ENCODE measurements around the gene DCXR. TPM values are rescaled to one million over a fixed set of nuclear protein-coding genes. Genes with fewer than 3 reads are reported as not detected.

The DCXR gene
- total RNA-seq, 1 experiment from 2014 or later, result 113 TPM

- DNase-seq (ENCODE audit: low spot score), result no peak
These were observed 38.6 kb downstream of the DCXR start for GRCh38 chr17:81998691-81999438.

- no peak for DNase-seq (ENCODE audit: low spot score)
These were observed 39.3 kb downstream of the DCXR start for GRCh38 chr17:81998212-81998611.

DNA sequence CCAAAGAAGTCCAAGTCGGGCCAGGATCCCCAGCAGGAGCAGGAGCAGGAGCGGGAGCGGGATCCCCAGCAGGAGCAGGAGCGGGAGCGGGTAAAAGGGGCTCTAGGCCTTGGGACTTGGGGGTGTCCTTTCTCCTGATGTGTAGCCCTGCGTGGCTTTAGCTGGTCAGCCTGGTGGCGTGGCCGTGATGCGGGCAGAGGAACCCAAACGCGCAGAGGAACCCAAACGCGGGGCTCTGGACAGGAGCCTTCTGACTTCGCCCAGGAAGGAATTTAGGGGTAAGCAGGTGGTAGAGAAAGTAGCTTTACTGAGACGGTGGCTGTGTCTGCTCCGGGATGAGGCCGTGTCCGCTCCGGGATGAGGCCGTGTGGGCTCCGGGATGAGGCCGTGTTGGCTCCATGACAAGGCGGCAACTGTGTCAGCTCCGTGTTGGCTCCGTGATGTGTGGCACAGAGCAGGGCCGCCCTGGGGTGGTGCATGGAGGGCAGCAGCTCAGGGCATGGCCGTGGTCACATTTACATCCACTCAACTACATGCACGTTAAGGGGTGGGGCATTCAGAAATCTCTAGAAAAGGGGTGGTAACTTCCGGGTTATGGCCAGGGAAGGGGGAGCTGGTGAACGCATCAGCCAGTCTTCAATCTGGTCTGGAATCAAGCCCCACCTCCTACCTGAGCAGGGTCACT lies 40.6 kb downstream of the DCXR start:
- DNase-seq (ENCODE audit: low spot score), result no peak

DNA sequence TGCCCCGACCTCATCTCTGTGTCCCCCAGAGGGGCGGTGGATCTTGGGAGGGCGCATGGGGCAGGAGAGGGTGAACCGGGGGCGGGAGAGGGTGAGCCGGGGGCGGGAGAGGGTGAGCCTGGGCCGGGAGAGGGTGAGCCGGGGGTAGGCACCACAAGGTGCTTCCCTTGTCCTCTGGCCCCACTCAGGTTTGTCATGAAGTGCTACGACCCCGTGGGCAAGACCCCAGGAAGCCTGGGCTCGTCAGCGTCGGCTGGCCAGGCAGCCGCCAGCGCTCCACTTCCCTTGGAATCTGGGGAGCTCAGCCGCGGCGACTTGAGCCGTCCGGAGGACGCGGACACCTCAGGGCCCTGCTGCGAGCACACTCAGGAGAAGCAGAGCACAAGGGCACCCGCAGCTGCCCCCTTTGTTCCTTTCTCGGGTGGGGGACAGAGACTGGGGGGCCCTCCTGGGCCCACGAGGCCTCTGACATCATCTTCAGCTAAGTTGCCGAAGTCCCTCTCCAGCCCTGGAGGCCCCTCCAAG lies 41.2 kb downstream of the DCXR start:
- DNase-seq (ENCODE audit: low spot score), result no peak

DNA sequence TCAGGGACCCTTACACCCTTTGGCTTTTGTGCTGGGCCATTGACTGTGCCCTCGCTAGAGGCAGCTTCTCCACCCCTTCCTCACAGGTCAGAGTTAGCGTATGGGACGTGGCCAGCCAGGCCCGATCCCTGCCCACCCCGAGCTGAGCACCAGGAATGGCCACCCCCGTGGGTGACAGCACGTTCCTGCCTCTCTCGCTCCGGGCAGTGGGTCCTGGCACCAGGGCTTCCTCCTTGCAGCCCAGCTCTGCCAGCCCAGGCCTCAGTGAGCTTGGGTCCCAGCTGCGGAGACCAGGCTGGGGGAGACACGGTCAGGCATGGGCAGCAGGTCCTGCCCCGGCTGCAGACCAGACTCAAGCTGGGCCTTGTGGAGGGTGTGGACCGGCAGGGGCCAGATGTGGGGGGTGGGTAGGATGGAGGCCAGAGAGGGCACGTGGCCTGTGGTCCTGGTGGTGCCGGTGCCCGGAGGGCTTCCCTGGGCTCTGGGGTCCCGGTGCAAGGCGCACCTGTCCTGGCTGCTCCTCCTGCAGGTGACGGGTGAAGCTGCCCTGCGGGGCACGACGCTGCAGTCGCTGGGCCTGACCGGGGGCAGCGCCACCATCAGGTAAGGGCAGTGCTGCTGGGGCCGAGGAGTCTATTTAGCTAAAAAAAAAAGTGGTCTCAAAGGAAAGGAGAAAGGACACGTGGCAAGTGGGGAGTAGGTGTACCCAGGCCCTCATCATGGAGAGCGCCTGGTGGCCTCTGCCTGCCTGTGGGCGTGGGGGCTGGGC lies 41.9 kb downstream of the DCXR start:
- DNase-seq (ENCODE audit: low spot score), result no peak

GRCh38 chr17:81994593-81995462 lies 42.7 kb downstream of the DCXR start:
- DNase-seq (ENCODE audit: low spot score), result no peak

DNA sequence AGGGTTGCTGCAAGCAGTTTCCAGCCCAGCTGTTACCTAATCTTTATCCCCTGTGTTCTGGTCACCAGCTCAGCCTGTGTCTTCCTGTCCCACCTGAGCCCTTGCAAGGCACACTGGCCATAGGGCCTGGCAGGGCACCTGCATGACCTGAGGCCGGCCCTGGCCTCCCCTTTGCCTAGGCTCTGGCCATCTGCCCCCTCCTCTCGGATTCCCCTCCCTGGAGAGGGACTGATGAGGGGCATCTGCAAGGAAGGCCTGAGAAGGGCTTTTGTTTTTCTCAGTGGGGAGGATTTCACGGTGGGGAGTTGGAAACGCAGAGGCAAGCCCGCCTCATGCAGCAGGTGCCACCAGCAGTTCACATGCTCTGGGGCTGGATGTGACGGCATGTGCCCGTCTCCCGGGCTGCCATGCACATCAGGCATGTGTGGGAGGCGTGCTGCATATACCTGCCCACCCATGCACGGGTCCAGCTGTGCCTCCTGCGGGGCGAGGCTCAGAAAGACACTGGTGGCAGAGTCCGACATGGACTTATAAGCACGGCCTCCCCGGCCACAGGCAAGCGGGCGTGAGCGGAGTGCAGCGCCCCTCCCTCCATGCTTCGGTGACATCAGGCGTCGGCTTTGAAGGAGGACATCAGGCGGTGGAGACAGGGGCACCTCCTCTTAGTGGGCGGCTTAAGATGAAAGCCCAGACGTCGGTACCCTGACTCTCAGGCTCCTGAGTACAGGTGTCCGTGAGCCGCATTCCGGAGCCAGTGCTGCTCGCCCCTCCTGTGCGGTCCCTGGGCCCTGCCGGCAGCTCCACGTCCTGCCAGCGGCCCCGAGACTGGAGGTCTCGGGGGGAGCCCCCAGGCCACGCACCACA lies 43.5 kb downstream of the DCXR start:
- no peak for DNase-seq (ENCODE audit: low spot score)

GRCh38 chr17:81992306-81993102 lies 45.0 kb downstream of the DCXR start:
- DNase-seq (ENCODE audit: low spot score), result no peak

- peak; percentile 86 for DNase-seq (ENCODE audit: low spot score)
These were observed 45.7 kb downstream of the DCXR start for GRCh38 chr17:81991684-81992305.

DNA sequence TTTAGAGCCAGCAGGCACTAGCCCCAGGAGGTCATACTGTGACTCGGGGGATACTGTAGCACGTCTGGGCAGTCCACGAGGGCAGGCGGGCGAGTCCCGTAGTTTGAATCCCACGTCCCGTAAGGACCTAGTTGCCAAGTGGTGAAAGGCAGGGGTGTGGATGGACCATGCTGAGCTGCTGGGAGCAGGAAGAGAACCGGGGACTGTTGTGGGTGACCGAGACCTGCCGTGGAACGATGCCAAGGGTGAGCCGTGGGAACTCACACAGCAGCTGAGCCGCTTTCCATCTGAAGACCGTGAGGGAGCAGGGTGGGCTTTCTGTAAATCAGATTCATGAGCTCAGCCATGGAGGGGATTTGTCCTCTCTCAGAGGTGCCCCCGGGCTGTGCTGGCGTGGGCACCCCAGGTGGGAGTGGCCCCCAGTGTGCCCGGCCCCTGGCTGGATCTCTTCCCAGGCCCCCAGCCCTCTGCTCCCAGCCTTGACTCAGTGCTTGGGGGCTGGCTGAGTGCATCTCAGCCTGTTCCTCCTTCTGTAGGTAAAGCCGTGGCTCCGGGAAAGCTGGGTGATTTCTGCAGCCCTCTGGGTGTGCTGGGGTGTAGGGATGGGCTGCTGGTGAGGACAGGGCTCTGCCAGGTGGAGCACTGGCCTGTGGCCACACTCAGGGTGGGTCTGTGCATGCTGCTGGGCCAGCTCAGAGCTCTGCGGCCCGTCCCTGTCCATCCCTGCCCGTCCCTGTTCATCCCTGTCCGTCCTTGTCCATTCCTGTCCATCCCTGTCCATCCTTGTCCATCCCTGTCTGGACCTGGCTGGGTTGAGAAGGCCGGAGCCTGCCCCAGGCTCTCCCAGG lies 46.4 kb downstream of the DCXR start:
- no peak for DNase-seq (ENCODE audit: low spot score)

- no peak for DNase-seq (ENCODE audit: low spot score)
These were observed 50.2 kb downstream of the DCXR start for GRCh38 chr17:81987161-81987770.

DNA sequence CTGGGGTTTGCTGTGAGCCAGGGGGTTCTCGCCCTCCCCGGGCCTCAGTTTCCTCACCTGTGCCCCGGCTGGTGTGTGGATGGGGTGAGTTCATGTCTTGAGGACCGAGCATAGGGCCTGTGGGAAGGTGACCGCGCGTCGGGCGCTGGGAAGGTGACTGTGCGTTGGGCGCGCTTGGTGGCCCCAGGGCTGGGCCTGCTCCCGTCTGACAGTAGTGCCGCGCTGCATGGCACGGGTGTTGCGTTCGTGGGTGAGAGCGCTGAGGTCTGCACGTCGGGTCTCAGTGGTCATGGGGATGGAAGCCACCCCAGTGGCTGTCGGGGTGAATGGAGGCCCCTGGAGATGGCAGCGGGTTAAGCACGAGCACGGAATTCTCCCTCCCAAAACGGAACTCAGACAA lies 50.9 kb downstream of the DCXR start:
- no peak for DNase-seq (ENCODE audit: low spot score)

Other genes starting within 250 kb of the DCXR start
- not detected in 2 replicates for gene GCGR, start 233.5 kb downstream of the DCXR start, total RNA-seq (2014; rRNA removed; shearing (Covaris generic))
- 45.8 and 51.4 TPM in 2 replicates for gene MCRIP1, start 204.4 kb downstream of the DCXR start, total RNA-seq (2014; rRNA removed; shearing (Covaris generic))
- gene PPP1R27, start 202.6 kb downstream of the DCXR start, total RNA-seq (2014; rRNA removed; shearing (Covaris generic)), result not detected in 2 replicates
- 1,091 and 1,235 TPM in 2 replicates for gene P4HB, start 177.2 kb downstream of the DCXR start, total RNA-seq (2014; rRNA removed; shearing (Covaris generic))
- gene ARHGDIA, start 166.4 kb downstream of the DCXR start, total RNA-seq (2014; rRNA removed; shearing (Covaris generic)), result 173 and 183 TPM in 2 replicates
- gene ALYREF, start 146.1 kb downstream of the DCXR start, total RNA-seq (2014; rRNA removed; shearing (Covaris generic)), result 376 and 393 TPM in 2 replicates
- gene ANAPC11, start 146.0 kb downstream of the DCXR start, total RNA-seq (2014; rRNA removed; shearing (Covaris generic)), result 207 and 245 TPM in 2 replicates
- 0.77 and 1.8 TPM in 2 replicates for gene NPB, start 135.5 kb downstream of the DCXR start, total RNA-seq (2014; rRNA removed; shearing (Covaris generic))
- gene PCYT2, start 126.3 kb downstream of the DCXR start, total RNA-seq (2014; rRNA removed; shearing (Covaris generic)), result 93.8 and 108 TPM in 2 replicates
- 34.9 and 47.0 TPM in 2 replicates for gene SIRT7, start 119.5 kb downstream of the DCXR start, total RNA-seq (2014; rRNA removed; shearing (Covaris generic))
- 30.1 and 37.6 TPM in 2 replicates for gene MAFG, start 110.0 kb downstream of the DCXR start, total RNA-seq (2014; rRNA removed; shearing (Covaris generic))
- gene PYCR1, start 100.4 kb downstream of the DCXR start, total RNA-seq (2014; rRNA removed; shearing (Covaris generic)), result 70.2 and 84.1 TPM in 2 replicates
- gene MYADML2, start 90.5 kb downstream of the DCXR start, total RNA-seq (2014; rRNA removed; shearing (Covaris generic)), result not detected in 2 replicates
- gene NOTUM, start 76.5 kb downstream of the DCXR start, total RNA-seq (2014; rRNA removed; shearing (Covaris generic)), result 0.14 and 1.9 TPM in 2 replicates
- gene ASPSCR1, start 60.1 kb downstream of the DCXR start, total RNA-seq (2014; rRNA removed; shearing (Covaris generic)), result 22.4 and 25.8 TPM in 2 replicates
- gene CENPX, start 14.8 kb downstream of the DCXR start, total RNA-seq (2014; rRNA removed; shearing (Covaris generic)), result 155 and 163 TPM in 2 replicates
- 28.0 and 38.0 TPM in 2 replicates for gene LRRC45, start 14.4 kb downstream of the DCXR start, total RNA-seq (2014; rRNA removed; shearing (Covaris generic))
- gene RAC3, start 6.0 kb downstream of the DCXR start, total RNA-seq (2014; rRNA removed; shearing (Covaris generic)), result 7.0 TPM in 1 of 2 replicates, not detected in the other
- gene RFNG, start 14.1 kb upstream of the DCXR start, total RNA-seq (2014; rRNA removed; shearing (Covaris generic)), result 42.8 and 50.1 TPM in 2 replicates
- 185 and 187 TPM in 2 replicates for gene GPS1, start 14.2 kb upstream of the DCXR start, total RNA-seq (2014; rRNA removed; shearing (Covaris generic))
- gene DUS1L, start 28.1 kb upstream of the DCXR start, total RNA-seq (2014; rRNA removed; shearing (Covaris generic)), result 107 and 165 TPM in 2 replicates
- 89.9 and 133 TPM in 2 replicates for gene FASN, start 60.5 kb upstream of the DCXR start, total RNA-seq (2014; rRNA removed; shearing (Covaris generic))
- gene CCDC57, start 175.1 kb upstream of the DCXR start, total RNA-seq (2014; rRNA removed; shearing (Covaris generic)), result 8.9 and 14.6 TPM in 2 replicates
- 65.3 and 66.7 TPM in 2 replicates for gene SLC16A3, start 191.3 kb upstream of the DCXR start, total RNA-seq (2014; rRNA removed; shearing (Covaris generic))
- 19.9 and 20.9 TPM in 2 replicates for gene CSNK1D, start 236.0 kb upstream of the DCXR start, total RNA-seq (2014; rRNA removed; shearing (Covaris generic))

Data from A172 (cell line).